ENCODE measurements around the gene MARCHF4.

Gene MARCHF4

DNA sequence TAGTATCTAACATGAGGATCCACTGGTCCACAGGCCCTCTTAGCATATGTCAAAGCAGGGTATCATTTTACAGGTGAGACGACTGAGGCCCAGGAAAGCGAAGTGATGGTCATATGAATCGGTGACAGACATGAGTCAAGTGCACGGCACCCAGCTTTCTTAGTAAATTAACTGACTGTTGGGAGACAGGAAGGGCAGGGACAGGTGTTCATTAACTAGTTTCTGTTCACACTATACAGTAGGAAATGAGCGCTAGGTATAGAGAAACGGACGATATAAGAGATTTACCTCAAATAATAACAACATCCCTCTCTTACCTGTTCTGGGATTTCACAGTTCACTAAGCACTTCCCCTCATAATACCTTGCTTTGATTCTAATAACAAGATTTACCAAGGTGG lies 38.3 kb upstream of the MARCHF4 start:
- no peak for TF ChIP-seq TCF12 (IDR thresholded peaks at IDR 0.05; ENCODE audit: low read depth)
- TF ChIP-seq, protein P1, sequence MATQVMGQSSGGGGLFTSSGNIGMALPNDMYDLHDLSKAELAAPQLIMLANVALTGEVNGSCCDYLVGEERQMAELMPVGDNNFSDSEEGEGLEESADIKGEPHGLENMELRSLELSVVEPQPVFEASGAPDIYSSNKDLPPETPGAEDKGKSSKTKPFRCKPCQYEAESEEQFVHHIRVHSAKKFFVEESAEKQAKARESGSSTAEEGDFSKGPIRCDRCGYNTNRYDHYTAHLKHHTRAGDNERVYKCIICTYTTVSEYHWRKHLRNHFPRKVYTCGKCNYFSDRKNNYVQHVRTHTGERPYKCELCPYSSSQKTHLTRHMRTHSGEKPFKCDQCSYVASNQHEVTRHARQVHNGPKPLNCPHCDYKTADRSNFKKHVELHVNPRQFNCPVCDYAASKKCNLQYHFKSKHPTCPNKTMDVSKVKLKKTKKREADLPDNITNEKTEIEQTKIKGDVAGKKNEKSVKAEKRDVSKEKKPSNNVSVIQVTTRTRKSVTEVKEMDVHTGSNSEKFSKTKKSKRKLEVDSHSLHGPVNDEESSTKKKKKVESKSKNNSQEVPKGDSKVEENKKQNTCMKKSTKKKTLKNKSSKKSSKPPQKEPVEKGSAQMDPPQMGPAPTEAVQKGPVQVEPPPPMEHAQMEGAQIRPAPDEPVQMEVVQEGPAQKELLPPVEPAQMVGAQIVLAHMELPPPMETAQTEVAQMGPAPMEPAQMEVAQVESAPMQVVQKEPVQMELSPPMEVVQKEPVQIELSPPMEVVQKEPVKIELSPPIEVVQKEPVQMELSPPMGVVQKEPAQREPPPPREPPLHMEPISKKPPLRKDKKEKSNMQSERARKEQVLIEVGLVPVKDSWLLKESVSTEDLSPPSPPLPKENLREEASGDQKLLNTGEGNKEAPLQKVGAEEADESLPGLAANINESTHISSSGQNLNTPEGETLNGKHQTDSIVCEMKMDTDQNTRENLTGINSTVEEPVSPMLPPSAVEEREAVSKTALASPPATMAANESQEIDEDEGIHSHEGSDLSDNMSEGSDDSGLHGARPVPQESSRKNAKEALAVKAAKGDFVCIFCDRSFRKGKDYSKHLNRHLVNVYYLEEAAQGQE (IDR thresholded peaks at IDR 0.05; ENCODE audit: low read depth): no peak
- no peak for TF ChIP-seq TAF1 (IDR thresholded peaks at IDR 0.05; ENCODE audit: low read depth)
- no peak for TF ChIP-seq ZBTB7A (IDR thresholded peaks at IDR 0.05; ENCODE audit: low read depth)
- TF ChIP-seq, protein P2, sequence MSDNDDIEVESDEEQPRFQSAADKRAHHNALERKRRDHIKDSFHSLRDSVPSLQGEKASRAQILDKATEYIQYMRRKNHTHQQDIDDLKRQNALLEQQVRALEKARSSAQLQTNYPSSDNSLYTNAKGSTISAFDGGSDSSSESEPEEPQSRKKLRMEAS (IDR thresholded peaks at IDR 0.05): no peak
- no peak for TF ChIP-seq EP300 (IDR thresholded peaks at IDR 0.05; ENCODE audit: borderline replicate concordance)
- TF ChIP-seq NFIC (IDR thresholded peaks at IDR 0.05): no peak
- no peak for TF ChIP-seq YY1 (IDR thresholded peaks at IDR 0.05; ENCODE audit: low read depth)
- no peak for TF ChIP-seq EGR1 (IDR thresholded peaks at IDR 0.05)
- TF ChIP-seq FOXM1 (IDR thresholded peaks at IDR 0.05; ENCODE audit: borderline replicate concordance, low read depth): no peak
- TF ChIP-seq, protein P3, sequence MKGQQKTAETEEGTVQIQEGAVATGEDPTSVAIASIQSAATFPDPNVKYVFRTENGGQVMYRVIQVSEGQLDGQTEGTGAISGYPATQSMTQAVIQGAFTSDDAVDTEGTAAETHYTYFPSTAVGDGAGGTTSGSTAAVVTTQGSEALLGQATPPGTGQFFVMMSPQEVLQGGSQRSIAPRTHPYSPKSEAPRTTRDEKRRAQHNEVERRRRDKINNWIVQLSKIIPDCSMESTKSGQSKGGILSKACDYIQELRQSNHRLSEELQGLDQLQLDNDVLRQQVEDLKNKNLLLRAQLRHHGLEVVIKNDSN (IDR thresholded peaks at IDR 0.05): no peak
- TF ChIP-seq CREB1 (IDR thresholded peaks at IDR 0.05; ENCODE audit: low read depth): no peak
- TF ChIP-seq RAD21 (IDR thresholded peaks at IDR 0.05; ENCODE audit: low read depth): no peak

DNA sequence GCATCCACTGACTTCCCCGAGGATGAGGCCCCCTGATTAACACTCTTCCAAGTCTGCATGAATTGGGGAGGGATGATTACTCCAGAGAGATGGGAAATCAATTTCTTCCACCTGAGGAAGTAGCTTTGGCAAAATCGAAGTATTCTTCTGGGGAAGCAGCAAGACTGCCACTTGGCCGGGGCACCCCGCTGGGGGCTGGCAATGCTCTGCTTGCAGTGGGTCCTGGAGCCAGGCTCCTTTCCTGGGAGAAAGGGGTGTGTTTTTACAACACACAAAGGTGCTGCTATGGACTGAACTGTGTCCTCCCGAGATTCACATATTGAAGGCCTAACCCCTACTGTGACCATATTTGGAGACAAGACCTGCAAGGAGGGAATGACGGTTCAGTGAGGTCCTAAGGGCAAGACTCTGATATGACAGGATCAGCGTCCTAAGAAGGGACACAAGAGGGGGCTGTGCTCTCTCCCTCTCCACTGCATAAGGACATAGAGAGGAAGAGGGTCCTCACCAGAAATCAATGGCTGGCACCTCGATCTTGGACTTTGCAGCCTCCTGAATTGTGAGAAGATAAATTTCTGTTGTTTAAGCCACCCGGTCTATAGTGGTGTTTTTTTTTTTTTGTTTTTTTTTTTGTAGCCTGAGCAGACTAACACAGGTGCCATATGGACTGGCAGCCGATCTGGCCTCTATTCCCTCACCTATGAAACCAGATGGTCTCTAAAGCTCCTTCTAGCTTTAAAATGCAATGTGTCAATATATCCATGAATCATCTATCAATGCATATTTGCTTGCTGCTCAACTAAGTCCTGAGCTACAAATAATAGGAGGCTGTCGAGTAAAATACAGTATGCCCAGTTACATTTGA lies 36.4 kb upstream of the MARCHF4 start:
- no peak for TF ChIP-seq YY1 (IDR thresholded peaks at IDR 0.05; ENCODE audit: low read depth)
- TF ChIP-seq NFIC (IDR thresholded peaks at IDR 0.05): no peak
- TF ChIP-seq, protein P1 (IDR thresholded peaks at IDR 0.05; ENCODE audit: low read depth): no peak
- no peak for TF ChIP-seq TCF12 (IDR thresholded peaks at IDR 0.05; ENCODE audit: low read depth)
- TF ChIP-seq, protein P2 (IDR thresholded peaks at IDR 0.05): no peak
- no peak for TF ChIP-seq CREB1 (IDR thresholded peaks at IDR 0.05; ENCODE audit: low read depth)
- no peak for TF ChIP-seq EP300 (IDR thresholded peaks at IDR 0.05; ENCODE audit: borderline replicate concordance)
- TF ChIP-seq, protein P3 (IDR thresholded peaks at IDR 0.05): no peak
- TF ChIP-seq RAD21 (IDR thresholded peaks at IDR 0.05; ENCODE audit: low read depth): no peak
- no peak for TF ChIP-seq CEBPB (IDR thresholded peaks at IDR 0.05)
- TF ChIP-seq TEAD4 (IDR thresholded peaks at IDR 0.05): no peak
- TF ChIP-seq EGR1 (IDR thresholded peaks at IDR 0.05): no peak
- no peak for TF ChIP-seq TAF1 (IDR thresholded peaks at IDR 0.05; ENCODE audit: low read depth)
- TF ChIP-seq ZBTB7A (IDR thresholded peaks at IDR 0.05; ENCODE audit: low read depth): no peak
- no peak for TF ChIP-seq FOXM1 (IDR thresholded peaks at IDR 0.05; ENCODE audit: borderline replicate concordance, low read depth)

DNA sequence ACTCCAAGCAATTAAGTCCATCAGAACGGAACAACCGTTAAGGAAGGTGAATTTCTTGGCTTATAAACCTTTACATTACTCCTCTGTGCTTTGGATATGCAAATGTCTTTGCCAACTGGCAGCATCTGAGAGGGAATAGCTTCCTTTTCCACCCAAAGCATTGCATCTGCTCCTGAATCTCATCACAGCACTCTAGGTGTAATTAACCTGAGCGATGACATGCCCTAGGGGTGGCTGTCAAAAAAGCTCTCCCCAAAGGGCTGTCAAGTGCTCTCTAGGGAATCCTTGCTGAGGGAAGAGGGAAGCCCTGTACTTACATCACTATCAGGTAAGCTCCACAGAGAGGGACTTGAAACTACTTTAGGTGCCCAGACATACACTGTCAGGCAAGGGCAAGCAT lies 34.5 kb upstream of the MARCHF4 start:
- TF ChIP-seq NFIC (IDR thresholded peaks at IDR 0.05) (no peak), TAF1 (IDR thresholded peaks at IDR 0.05; ENCODE audit: low read depth) (no peak), TEAD4 (IDR thresholded peaks at IDR 0.05) (no peak), EP300 (IDR thresholded peaks at IDR 0.05; ENCODE audit: borderline replicate concordance) (no peak), TCF12 (IDR thresholded peaks at IDR 0.05; ENCODE audit: low read depth) (no peak), YY1 (IDR thresholded peaks at IDR 0.05; ENCODE audit: low read depth) (no peak), CEBPB (IDR thresholded peaks at IDR 0.05) (no peak), RAD21 (IDR thresholded peaks at IDR 0.05; ENCODE audit: low read depth) (no peak), CREB1 (IDR thresholded peaks at IDR 0.05; ENCODE audit: low read depth) (no peak), FOXM1 (IDR thresholded peaks at IDR 0.05; ENCODE audit: borderline replicate concordance, low read depth) (no peak), EGR1 (IDR thresholded peaks at IDR 0.05) (no peak), ZBTB7A (IDR thresholded peaks at IDR 0.05; ENCODE audit: low read depth) (no peak)
- TF ChIP-seq, protein P3 (IDR thresholded peaks at IDR 0.05): no peak
- TF ChIP-seq, protein P1 (IDR thresholded peaks at IDR 0.05; ENCODE audit: low read depth): no peak
- TF ChIP-seq, protein P2 (IDR thresholded peaks at IDR 0.05): no peak
